ENCODE results near the gene CD200R1. TPM values are rescaled to one million over a fixed set of nuclear protein-coding genes. Genes with fewer than 3 reads are reported as not detected.

CD200R1 gene
- total and polyA plus RNA-seq, 2 of the 13 experiments (the other 11 are each of a cell fraction or from before 2014, with no cell fraction given) = 0.04 TPM; not detected in 1

DNA sequence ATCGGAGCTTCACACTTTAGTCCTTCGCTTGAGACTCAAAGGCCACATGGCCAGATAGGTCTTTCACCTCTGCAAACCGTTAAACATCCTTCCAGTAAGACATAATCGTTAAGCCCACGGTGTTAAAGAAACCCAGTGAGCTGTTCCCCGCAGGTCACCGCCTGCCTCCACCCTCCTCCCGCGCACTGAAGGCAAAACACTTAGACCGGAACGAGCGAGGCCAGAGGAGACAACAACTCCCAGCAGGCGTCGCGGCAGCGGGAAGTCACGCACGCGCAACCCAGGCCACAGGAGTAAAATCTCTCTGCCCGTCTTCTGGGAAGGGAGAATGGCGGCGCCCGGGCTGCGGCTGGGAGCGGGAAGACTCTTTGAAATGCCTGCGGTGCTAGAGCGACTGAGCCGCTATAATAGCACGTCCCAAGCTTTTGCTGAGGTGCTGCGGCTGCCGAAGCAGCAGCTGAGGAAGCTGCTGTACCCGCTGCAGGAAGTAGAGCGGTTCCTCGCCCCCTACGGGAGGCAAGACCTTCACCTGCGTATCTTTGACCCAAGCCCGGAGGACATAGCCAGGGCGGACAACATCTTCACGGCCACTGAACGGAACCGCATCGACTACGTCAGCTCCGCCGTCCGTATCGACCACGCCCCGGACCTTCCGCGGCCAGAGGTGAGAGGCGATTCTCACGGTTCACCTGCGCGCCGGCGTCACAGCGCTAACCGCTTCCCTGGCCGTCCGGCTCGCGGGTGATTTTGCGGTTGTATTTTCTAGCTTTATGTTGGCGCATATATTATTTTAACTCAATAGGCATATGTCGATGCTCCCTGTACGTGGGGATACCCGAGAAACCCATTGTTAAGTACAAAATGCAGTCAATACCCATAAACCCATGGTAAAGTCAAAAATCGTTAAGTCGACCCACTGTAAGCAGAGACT is 16.0 kb upstream of the CD200R1 start, which contains the start of gene GTPBP8 (continued):
- TF ChIP-seq EP300 (IDR thresholded peaks at IDR 0.05; ENCODE audit: low read depth in 2 of 2, low read length in 2 of 2) = no peak; a peak in 1 of 4 replicates
- TF ChIP-seq EP300 (CRISPR knock-in tag; IDR thresholded peaks at IDR 0.05; ENCODE audit: borderline replicate concordance) = no peak
- TF ChIP-seq, protein P1, sequence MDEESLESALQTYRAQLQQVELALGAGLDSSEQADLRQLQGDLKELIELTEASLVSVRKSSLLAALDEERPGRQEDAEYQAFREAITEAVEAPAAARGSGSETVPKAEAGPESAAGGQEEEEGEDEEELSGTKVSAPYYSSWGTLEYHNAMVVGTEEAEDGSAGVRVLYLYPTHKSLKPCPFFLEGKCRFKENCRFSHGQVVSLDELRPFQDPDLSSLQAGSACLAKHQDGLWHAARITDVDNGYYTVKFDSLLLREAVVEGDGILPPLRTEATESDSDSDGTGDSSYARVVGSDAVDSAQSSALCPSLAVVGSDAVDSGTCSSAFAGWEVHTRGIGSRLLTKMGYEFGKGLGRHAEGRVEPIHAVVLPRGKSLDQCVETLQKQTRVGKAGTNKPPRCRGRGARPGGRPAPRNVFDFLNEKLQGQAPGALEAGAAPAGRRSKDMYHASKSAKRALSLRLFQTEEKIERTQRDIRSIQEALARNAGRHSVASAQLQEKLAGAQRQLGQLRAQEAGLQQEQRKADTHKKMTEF (CRISPR knock-in tag; IDR thresholded peaks at IDR 0.05) = peak; percentile 89; the same call in 1 of the 2 replicates
- peak; percentile 98 for TF ChIP-seq KMT2B (CRISPR knock-in tag; IDR thresholded peaks at IDR 0.05)
- TF ChIP-seq, protein P2, sequence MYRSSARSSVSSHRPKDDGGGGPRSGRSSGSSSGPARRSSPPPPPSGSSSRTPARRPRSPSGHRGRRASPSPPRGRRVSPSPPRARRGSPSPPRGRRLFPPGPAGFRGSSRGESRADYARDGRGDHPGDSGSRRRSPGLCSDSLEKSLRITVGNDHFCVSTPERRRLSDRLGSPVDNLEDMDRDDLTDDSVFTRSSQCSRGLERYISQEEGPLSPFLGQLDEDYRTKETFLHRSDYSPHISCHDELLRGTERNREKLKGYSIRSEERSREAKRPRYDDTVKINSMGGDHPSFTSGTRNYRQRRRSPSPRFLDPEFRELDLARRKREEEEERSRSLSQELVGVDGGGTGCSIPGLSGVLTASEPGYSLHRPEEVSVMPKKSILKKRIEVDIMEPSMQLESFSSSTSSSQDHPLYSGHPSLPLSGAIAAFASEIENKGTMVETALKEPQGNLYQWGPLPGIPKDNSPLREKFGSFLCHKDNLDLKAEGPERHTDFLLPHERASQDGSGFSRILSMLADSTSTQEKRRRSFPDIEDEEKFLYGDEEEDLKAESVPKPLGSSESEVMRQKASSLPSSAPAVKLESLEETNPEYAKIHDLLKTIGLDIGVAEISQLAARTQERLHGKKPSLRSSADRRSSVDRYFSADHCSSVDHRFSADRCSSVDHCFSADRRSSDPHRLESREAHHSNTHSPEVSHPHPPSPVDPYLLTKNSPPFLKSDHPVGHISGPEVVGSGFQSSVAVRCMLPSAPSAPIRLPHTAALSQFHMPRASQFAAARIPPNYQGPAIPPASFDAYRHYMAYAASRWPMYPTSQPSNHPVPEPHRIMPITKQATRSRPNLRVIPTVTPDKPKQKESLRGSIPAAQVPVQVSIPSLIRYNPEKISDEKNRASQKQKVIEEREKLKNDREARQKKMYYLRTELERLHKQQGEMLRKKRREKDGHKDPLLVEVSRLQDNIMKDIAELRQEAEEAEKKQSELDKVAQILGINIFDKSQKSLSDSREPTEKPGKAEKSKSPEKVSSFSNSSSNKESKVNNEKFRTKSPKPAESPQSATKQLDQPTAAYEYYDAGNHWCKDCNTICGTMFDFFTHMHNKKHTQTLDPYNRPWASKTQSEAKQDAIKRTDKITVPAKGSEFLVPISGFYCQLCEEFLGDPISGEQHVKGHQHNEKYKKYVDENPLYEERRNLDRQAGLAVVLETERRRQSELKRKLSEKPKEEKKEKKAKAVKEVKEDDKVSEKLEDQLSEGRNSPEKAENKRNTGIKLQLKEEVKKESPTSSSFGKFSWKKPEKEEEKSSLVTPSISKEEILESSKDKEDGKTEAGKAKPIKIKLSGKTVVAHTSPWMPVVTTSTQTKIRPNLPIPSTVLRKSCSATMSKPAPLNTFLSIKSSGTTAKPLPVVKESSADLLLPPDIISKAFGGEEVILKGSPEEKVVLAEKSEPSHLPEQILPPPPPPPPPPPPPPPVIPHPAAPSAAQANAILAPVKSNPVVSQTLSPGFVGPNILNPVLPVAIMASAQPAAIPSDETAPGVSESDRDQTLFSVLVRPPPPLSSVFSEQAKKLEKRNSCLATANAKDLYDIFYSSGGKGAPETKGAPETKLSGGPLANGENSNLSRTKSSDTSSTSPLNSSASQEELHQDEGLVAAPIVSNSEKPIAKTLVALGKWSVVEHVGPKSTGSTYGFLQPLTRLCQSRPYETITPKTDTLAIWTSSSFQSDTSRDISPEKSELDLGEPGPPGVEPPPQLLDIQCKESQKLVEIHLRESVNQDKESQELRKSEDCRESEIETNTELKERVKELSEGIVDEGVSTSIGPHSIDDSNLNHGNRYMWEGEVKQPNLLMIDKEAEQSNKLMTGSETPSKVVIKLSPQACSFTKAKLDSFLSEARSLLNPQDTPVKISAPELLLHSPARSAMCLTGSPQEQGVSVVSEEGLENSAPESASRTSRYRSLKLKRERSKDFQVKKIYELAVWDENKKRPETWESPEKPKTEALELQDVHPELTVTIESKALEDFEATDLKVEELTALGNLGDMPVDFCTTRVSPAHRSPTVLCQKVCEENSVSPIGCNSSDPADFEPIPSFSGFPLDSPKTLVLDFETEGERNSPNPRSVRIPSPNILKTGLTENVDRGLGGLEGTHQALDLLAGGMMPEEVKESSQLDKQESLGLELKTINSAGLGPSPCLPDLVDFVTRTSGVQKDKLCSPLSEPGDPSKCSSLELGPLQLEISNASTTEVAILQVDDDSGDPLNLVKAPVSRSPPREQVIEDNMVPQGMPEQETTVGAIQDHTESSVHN (CRISPR knock-in tag; IDR thresholded peaks at IDR 0.05) = peak; percentile 90; the same call in 1 of the 2 replicates
- TF ChIP-seq, protein P3, sequence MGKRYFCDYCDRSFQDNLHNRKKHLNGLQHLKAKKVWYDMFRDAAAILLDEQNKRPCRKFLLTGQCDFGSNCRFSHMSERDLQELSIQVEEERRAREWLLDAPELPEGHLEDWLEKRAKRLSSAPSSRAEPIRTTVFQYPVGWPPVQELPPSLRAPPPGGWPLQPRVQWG (CRISPR knock-in tag; IDR thresholded peaks at IDR 0.05; ENCODE audit: borderline replicate concordance, low read depth) = no peak
- TF ChIP-seq ZMYM2 (CRISPR knock-in tag; IDR thresholded peaks at IDR 0.05) = no peak
- TF ChIP-seq ZBTB21 (CRISPR knock-in tag; IDR thresholded peaks at IDR 0.05) = peak; percentile 64
- TF ChIP-seq ZNF564 (CRISPR knock-in tag; IDR thresholded peaks at IDR 0.05) = peak; percentile 56; the same call in 1 of the 2 replicates
- 0 out of 2 replicates have a peak, but pooled peaks have one; percentile 50 for TF ChIP-seq TOE1 (CRISPR knock-in tag; IDR thresholded peaks at IDR 0.05)
- TF ChIP-seq NAIF1 (CRISPR knock-in tag; IDR thresholded peaks at IDR 0.05; ENCODE audit: borderline replicate concordance) = peak; percentile 89
- peak; percentile 77 for TF ChIP-seq ZSCAN29 (CRISPR knock-in tag; conservative IDR thresholded peaks at IDR 0.05)
- no peak for TF ChIP-seq GTF2F1 (IDR thresholded peaks at IDR 0.05; ENCODE audit: low read length)
- TF ChIP-seq, protein P4, sequence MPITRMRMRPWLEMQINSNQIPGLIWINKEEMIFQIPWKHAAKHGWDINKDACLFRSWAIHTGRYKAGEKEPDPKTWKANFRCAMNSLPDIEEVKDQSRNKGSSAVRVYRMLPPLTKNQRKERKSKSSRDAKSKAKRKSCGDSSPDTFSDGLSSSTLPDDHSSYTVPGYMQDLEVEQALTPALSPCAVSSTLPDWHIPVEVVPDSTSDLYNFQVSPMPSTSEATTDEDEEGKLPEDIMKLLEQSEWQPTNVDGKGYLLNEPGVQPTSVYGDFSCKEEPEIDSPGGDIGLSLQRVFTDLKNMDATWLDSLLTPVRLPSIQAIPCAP (CRISPR knock-in tag; IDR thresholded peaks at IDR 0.05; ENCODE audit: low read depth) = no peak
- peak; percentile 18; the same call in 1 of the 2 replicates for TF ChIP-seq BHLHE40 (IDR thresholded peaks at IDR 0.05; ENCODE audit: low read length)
- no peak for TF ChIP-seq MZF1 (CRISPR knock-in tag; IDR thresholded peaks at IDR 0.05; ENCODE audit: borderline replicate concordance)

All from HepG2 (cell line).